Measurements from ENCODE around the gene GDA. TPM values are rescaled to one million over a fixed set of nuclear protein-coding genes. Genes with fewer than 3 reads are reported as not detected.

The GDA gene
- total and polyA plus RNA-seq, 8 donors, result 0.25 to 7.5 (median 3.5) TPM; not detected in 2

- H3K36me3 ChIP-seq, result no peaks in the 10 kb centered on the region
- WGBS, 5 donors, result 75 to 91% (median 88%) methylated on average over 6 of the region's 6 CpGs
- H3K27ac ChIP-seq, result no peak overlapping the region
- intact Hi-C loops (cut with DNase I; ENCODE audit: low total_unique reads), result no loop called here
- no peak for DNase-seq
- no peaks in the 10 kb centered on the region for H3K27me3 ChIP-seq
- TF ChIP-seq EP300 (IDR thresholded peaks at IDR 0.05), result no peak
- no peak for TF ChIP-seq CTCF (IDR thresholded peaks at IDR 0.05)
- TF ChIP-seq POLR2AphosphoS5 (IDR thresholded peaks at IDR 0.05), result no peak
- no peak for TF ChIP-seq POLR2A (IDR thresholded peaks at IDR 0.05)
- no peaks in the 10 kb centered on the region for H3K4me1 ChIP-seq
- H3K9me3 ChIP-seq, result no peaks in the 10 kb centered on the region
- no peak overlapping the region for H3K4me3 ChIP-seq
Measured at GRCh38 chr9:72137697-72138365, 11.4 kb upstream of the GDA start.

- DNase-seq, result no peak
- 72 to 88% (median 86%) methylated on average over 2 of the region's 2 CpGs for WGBS, 5 donors
Measured at GRCh38 chr9:72139226-72139625, 10.0 kb upstream of the GDA start.

GRCh38 chr9:72140586-72140985 is 8.7 kb upstream of the GDA start:
- TF ChIP-seq EP300 (IDR thresholded peaks at IDR 0.05) (no peak), CTCF (IDR thresholded peaks at IDR 0.05) (no peak), POLR2AphosphoS5 (IDR thresholded peaks at IDR 0.05) (peak in 1 of 3 donors; percentile 11), POLR2A (IDR thresholded peaks at IDR 0.05) (no peak)
- Histone ChIP-seq H3K27ac (no peak overlapping the region), H3K36me3 (no peaks in the 10 kb centered on the region), H3K4me1 (no peaks in the 10 kb centered on the region), H3K27me3 (no peaks in the 10 kb centered on the region), H3K4me3 (no peak overlapping the region), H3K9me3 (no peaks in the 10 kb centered on the region)
- peak in 1 of 2 donors; percentile 23 for DNase-seq
- intact Hi-C loops (cut with DNase I; ENCODE audit: low total_unique reads), result no loop called here
- WGBS, 5 donors, result 61 to 71% (median 66%) methylated on average over 4 of the region's 4 CpGs

More at GRCh38 chr9:72139226-72139625, 10.0 kb upstream of the GDA start:
- TF ChIP-seq CTCF (IDR thresholded peaks at IDR 0.05) (no peak), POLR2AphosphoS5 (IDR thresholded peaks at IDR 0.05) (no peak), EP300 (IDR thresholded peaks at IDR 0.05) (no peak), POLR2A (IDR thresholded peaks at IDR 0.05) (no peak)
- no peaks in the 10 kb centered on the region for H3K27me3 ChIP-seq
- no peaks in the 10 kb centered on the region for H3K4me1 ChIP-seq
- H3K36me3 ChIP-seq, result no peaks in the 10 kb centered on the region
- no peak overlapping the region for H3K4me3 ChIP-seq
- H3K27ac ChIP-seq, result no peak overlapping the region
- no peaks in the 10 kb centered on the region for H3K9me3 ChIP-seq
- intact Hi-C loops (cut with DNase I; ENCODE audit: low total_unique reads), result no loop called here

- no peak overlapping the region for H3K27ac ChIP-seq
- WGBS, 5 donors, result 72 to 82% (median 75%) methylated on average over 3 of the region's 3 CpGs
Measured at GRCh38 chr9:72141484-72141883, 7.8 kb upstream of the GDA start.

More at GRCh38 chr9:72141484-72141883, 7.8 kb upstream of the GDA start:
- peak in 1 of 2 donors; percentile 30 for DNase-seq
- TF ChIP-seq POLR2A (IDR thresholded peaks at IDR 0.05), result no peak
- no peak for TF ChIP-seq CTCF (IDR thresholded peaks at IDR 0.05)
- TF ChIP-seq EP300 (IDR thresholded peaks at IDR 0.05), result no peak
- TF ChIP-seq POLR2AphosphoS5 (IDR thresholded peaks at IDR 0.05), result no peak
- Histone ChIP-seq H3K4me3 (no peak overlapping the region), H3K9me3 (no peaks in the 10 kb centered on the region), H3K27me3 (peaks cover 0 to 7% (median 0%) of the 10 kb centered on the region in 3 donors), H3K36me3 (no peaks in the 10 kb centered on the region), H3K4me1 (no peaks in the 10 kb centered on the region)
- intact Hi-C loops (cut with DNase I; ENCODE audit: low total_unique reads), result no loop called here
